Naive thymus-derived CD4-positive, alpha-beta T cell (primary cell): ENCODE measurements around the gene ZMYND15. TPM values are rescaled to one million over a fixed set of nuclear protein-coding genes. Genes with fewer than 3 reads are reported as not detected.

Source experiments
- ATAC-seq: fragments of 150-1000 bp; cut with Tn5 transposase; 2 replicates; pipeline ENCODE4 v1.10.0; 2021; ENCODE audit warnings: mild to moderate bottlenecking, moderate library complexity
- CTCF ChIA-PET: fragments of 350-600 bp; sonication (Branson Sonifier 250); formaldehyde crosslinking; loops from one replicate; lab custom pipeline; 2021; ENCODE audit warnings: antibody characterized with exemption; lab: Charles Lee
- POLR2A ChIA-PET: fragments of 350-600 bp; sonication (Branson Sonifier 250); formaldehyde crosslinking; loops from one replicate; lab custom pipeline; 2021; ENCODE audit warnings: antibody characterized with exemption, inconsistent platforms; lab: Charles Lee
- DNase-seq, 9 donors: peaks; one replicate each; pipeline versions ENCODE4 v3.0.0 to v3.0.0-alpha.2; 2020 to 2022; ENCODE audit warnings: mixed read lengths in 1 of 9
- H3K27ac ChIP-seq: one replicate; pipeline ENCODE4 v1.7.0; 2013; ENCODE audit warnings: mild to moderate bottlenecking, low read depth, low read length, moderate library complexity
- H3K27me3 ChIP-seq, 2 donors: one replicate each; pipeline ENCODE4 v1.7.0; 2013; ENCODE audit warnings: low read length in 2 of 2, mild to moderate bottlenecking in 2 of 2, moderate library complexity in 2 of 2; ENCODE audit not compliant: control insufficient read depth in 2 of 2, insufficient read depth in 2 of 2
- H3K36me3 ChIP-seq, 3 experiments: 1 replicate in 2 of 3; 2 replicates in 1 of 3; pipeline ENCODE4 v1.7.0; 2013; ENCODE audit warnings: low read length in 3 of 3, mild to moderate bottlenecking in 3 of 3, moderate library complexity in 1 of 3; ENCODE audit not compliant: insufficient read depth in 3 of 3, control insufficient read depth in 2 of 3
- H3K4me1 ChIP-seq, 2 donors: one replicate each; pipeline ENCODE4 v1.7.0; 2013; ENCODE audit warnings: low read length in 2 of 2, mild to moderate bottlenecking in 2 of 2, moderate library complexity in 1 of 2; ENCODE audit not compliant: control insufficient read depth in 2 of 2, insufficient read depth in 2 of 2
- H3K4me3 ChIP-seq: 2 replicates; pipeline ENCODE4 v1.7.0; 2013; ENCODE audit warnings: mild to moderate bottlenecking, low read length
- H3K9me3 ChIP-seq, 3 experiments: 1 replicate in 2 of 3; 2 replicates in 1 of 3; pipeline ENCODE4 v1.7.0; 2013; ENCODE audit warnings: low read length in 3 of 3; ENCODE audit not compliant: control insufficient read depth in 2 of 3
- H3K27ac Mint-ChIP-seq, 9 donors: one replicate each; pipeline ENCODE4 v1.8.0; 2020 to 2022; ENCODE audit warnings: mixed read lengths in 9 of 9, mild to moderate bottlenecking in 8 of 9, moderate library complexity in 5 of 9, inconsistent platforms in 2 of 9
- H3K27me3 Mint-ChIP-seq, 5 donors: one replicate each; pipeline ENCODE4 v1.8.0; 2021 to 2022; ENCODE audit warnings: mixed read lengths in 5 of 5, mild to moderate bottlenecking in 1 of 5
- H3K36me3 Mint-ChIP-seq, 5 donors: one replicate each; pipeline ENCODE4 v1.8.0; 2020 to 2022; ENCODE audit warnings: mixed read lengths in 5 of 5, mild to moderate bottlenecking in 3 of 5, inconsistent platforms in 1 of 5
- H3K4me1 Mint-ChIP-seq, 7 donors: one replicate each; pipeline ENCODE4 v1.8.0; 2020 to 2022; ENCODE audit warnings: mixed read lengths in 7 of 7, mild to moderate bottlenecking in 3 of 7, inconsistent platforms in 1 of 7
- H3K4me3 Mint-ChIP-seq, 10 donors: one replicate each; pipeline ENCODE4 v1.8.0; 2020 to 2022; ENCODE audit warnings: mild to moderate bottlenecking in 10 of 10, mixed read lengths in 10 of 10, moderate library complexity in 6 of 10, inconsistent platforms in 2 of 10
- H3K9me3 Mint-ChIP-seq, 11 donors: one replicate each; pipeline ENCODE4 v1.8.0; 2020 to 2022; ENCODE audit warnings: mixed read lengths in 11 of 11, mild to moderate bottlenecking in 4 of 11, inconsistent platforms in 1 of 11, moderate library complexity in 1 of 11
- intact Hi-C, 2 donors: fragments of 100-400 bp; cut with micrococcal nuclease; formaldehyde crosslinking; loops; one replicate each; pipeline ENCODE4 v1.15.1; 2023
- polyA plus RNA-seq, 2 donors: library from polyadenylated mRNA; unstranded; fragments of 300-500 nt; fragmentation: Illumina TruSeq; gene quantifications; one replicate each; pipeline ENCODE4 v1.2.3, GENCODE V29; 2021
- total RNA-seq, 6 experiments: library from RNA in 5 of 6; stranded (reverse) in 5 of 6; gene quantifications; 1 replicate in 5 of 6; 2 replicates in 1 of 6; pipeline ENCODE4 v1.2.3 and lab custom pipeline; 2021 to 2026

The ZMYND15 gene
- total and polyA plus RNA-seq, 7 experiments from 2014 or later: 0.22 to 5.2 (median 1.4) TPM; not detected in 3

DNA sequence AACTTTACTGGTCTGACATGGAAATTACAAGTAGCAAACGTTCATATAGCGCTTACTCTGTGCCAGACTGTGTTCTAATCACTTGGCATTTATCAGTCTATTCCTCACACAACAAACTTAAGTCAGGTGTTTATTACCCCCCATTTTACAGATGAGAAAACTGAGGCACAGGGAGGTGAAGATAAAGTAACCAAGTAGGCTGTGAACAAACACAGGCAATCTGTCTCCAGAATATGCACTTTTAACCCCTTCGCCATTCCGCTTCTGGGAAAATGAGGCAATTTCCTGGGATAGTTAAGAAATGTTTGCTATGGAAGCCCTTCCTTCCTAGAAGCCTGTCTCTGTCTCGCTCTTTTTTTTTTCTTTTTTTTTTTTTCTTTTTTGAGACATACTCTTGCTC, 12.3 kb downstream of the ZMYND15 start:
- peaks cover 13 to 16% (median 14%) of the 10 kb centered on the region in 7 donors for H3K4me1 Mint-ChIP-seq
- intact Hi-C loops: no loop called here

GRCh38 chr17:4753392-4753791, 13.8 kb downstream of the ZMYND15 start:
- Mint-ChIP-seq H3K27me3 (peaks cover 8 to 58% (median 15%) of the 10 kb centered on the region in 5 donors), H3K4me3 (no peak overlapping the region), H3K36me3 (no peaks in the 10 kb centered on the region), H3K4me1 (peaks cover 3 to 6% (median 5%) of the 10 kb centered on the region in 7 donors), H3K9me3 (peaks cover 0 to 1% (median 0%) of the 10 kb centered on the region in 11 donors), H3K27ac (no peak overlapping the region)
- H3K4me1 ChIP-seq: peaks cover 0 to 3% of the 10 kb centered on the region in 2 donors
- H3K4me3 ChIP-seq: no peak overlapping the region
- no peaks in the 10 kb centered on the region for H3K9me3 ChIP-seq
- intact Hi-C loops: no loop called here
- CTCF ChIA-PET: no interaction called here
- DNase-seq (no peak), ATAC-seq (no peak)
- no peaks in the 10 kb centered on the region for H3K36me3 ChIP-seq
- no peak overlapping the region for H3K27ac ChIP-seq
- no peaks in the 10 kb centered on the region for H3K27me3 ChIP-seq
- POLR2A ChIA-PET: no interaction called here

More for the DNA sequence above, 12.3 kb downstream of the ZMYND15 start:
- Mint-ChIP-seq H3K9me3 (peaks cover 0 to 1% (median 0%) of the 10 kb centered on the region in 11 donors), H3K27me3 (peaks cover 8 to 52% (median 15%) of the 10 kb centered on the region in 5 donors), H3K36me3 (no peaks in the 10 kb centered on the region), H3K27ac (no peak overlapping the region), H3K4me3 (no peak overlapping the region)
- Histone ChIP-seq H3K36me3 (no peaks in the 10 kb centered on the region), H3K4me3 (no peak overlapping the region), H3K9me3 (no peaks in the 10 kb centered on the region), H3K27me3 (no peaks in the 10 kb centered on the region), H3K4me1 (peaks cover 5 to 7% of the 10 kb centered on the region in 2 donors), H3K27ac (no peak overlapping the region)
- DNase-seq (no peak), ATAC-seq (no peak)
- ChIA-PET CTCF (no interaction called here), POLR2A (no interaction called here)

- H3K4me3 Mint-ChIP-seq: no peak overlapping the region
- intact Hi-C loops: no loop called here
- no peak overlapping the region for H3K4me3 ChIP-seq
- ATAC-seq (peak; percentile 67), DNase-seq (no peak)
- H3K4me1 Mint-ChIP-seq: no peaks in the 10 kb centered on the region
- no peaks in the 10 kb centered on the region for H3K27me3 ChIP-seq
- H3K27ac ChIP-seq: no peak overlapping the region
- no peaks in the 10 kb centered on the region for H3K9me3 Mint-ChIP-seq
- H3K27ac Mint-ChIP-seq: no peak overlapping the region
- no peaks in the 10 kb centered on the region for H3K36me3 Mint-ChIP-seq
- H3K27me3 Mint-ChIP-seq: peaks cover 6 to 37% (median 7%) of the 10 kb centered on the region in 5 donors
- no peaks in the 10 kb centered on the region for H3K9me3 ChIP-seq
- H3K36me3 ChIP-seq: no peaks in the 10 kb centered on the region
- H3K4me1 ChIP-seq: no peaks in the 10 kb centered on the region
- POLR2A ChIA-PET: no interaction called here
- CTCF ChIA-PET: no interaction called here
These were observed 20.2 kb downstream of the ZMYND15 start for GRCh38 chr17:4759776-4760236.

GRCh38 chr17:4764595-4764994, 25.0 kb downstream of the ZMYND15 start:
- Mint-ChIP-seq H3K4me3 (no peak overlapping the region), H3K27ac (no peak overlapping the region), H3K27me3 (peaks cover 0 to 18% (median 6%) of the 10 kb centered on the region in 5 donors), H3K4me1 (no peaks in the 10 kb centered on the region), H3K9me3 (no peaks in the 10 kb centered on the region), H3K36me3 (no peaks in the 10 kb centered on the region)
- intact Hi-C loops: no loop called here
- no peak overlapping the region for H3K27ac ChIP-seq
- H3K4me1 ChIP-seq: no peaks in the 10 kb centered on the region
- DNase-seq: no peak
- no peaks in the 10 kb centered on the region for H3K27me3 ChIP-seq
- H3K36me3 ChIP-seq: no peaks in the 10 kb centered on the region
- CTCF ChIA-PET: no interaction called here
- no peaks in the 10 kb centered on the region for H3K9me3 ChIP-seq
- no peak overlapping the region for H3K4me3 ChIP-seq
- peak; percentile 49 for ATAC-seq
- POLR2A ChIA-PET: no interaction called here

- no peaks in the 10 kb centered on the region for H3K4me1 ChIP-seq
- H3K27ac Mint-ChIP-seq: no peak overlapping the region
- ChIA-PET CTCF (no interaction called here), POLR2A (no interaction called here)
- H3K27me3 ChIP-seq: no peaks in the 10 kb centered on the region
- no peaks in the 10 kb centered on the region for H3K9me3 Mint-ChIP-seq
- no peaks in the 10 kb centered on the region for H3K36me3 Mint-ChIP-seq
- peaks cover 0 to 7% (median 0%) of the 10 kb centered on the region in 7 donors for H3K4me1 Mint-ChIP-seq
- H3K36me3 ChIP-seq: no peaks in the 10 kb centered on the region
- H3K9me3 ChIP-seq: no peaks in the 10 kb centered on the region
- intact Hi-C loops: no loop called here
- no peak overlapping the region for H3K4me3 Mint-ChIP-seq
- peaks cover 0 to 9% (median 3%) of the 10 kb centered on the region in 5 donors for H3K27me3 Mint-ChIP-seq
- peak; percentile 72 for ATAC-seq
- no peak overlapping the region for H3K4me3 ChIP-seq
- no peak for DNase-seq
- H3K27ac ChIP-seq: no peak overlapping the region
These were observed 26.6 kb downstream of the ZMYND15 start for GRCh38 chr17:4766201-4766600.

DNA sequence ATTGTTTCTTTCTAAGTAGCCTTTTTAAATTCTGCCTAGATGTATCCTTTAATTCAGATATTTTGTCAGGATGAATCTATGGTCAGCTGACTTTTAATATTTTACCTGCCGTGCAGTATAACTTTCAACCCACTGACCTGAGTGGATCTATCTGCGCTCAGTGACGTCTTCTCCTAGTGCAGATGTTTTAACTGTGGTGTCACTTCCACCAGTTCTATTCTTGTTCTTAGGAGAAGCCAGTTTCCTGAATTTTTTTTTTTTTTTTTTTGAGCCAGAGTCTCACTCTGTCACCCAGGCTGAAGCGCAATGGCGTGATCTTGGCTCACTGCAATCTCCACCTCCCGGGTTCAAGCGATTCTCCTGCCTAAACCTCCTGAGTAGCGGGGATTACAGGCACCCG, 27.1 kb downstream of the ZMYND15 start:
- no peaks in the 10 kb centered on the region for H3K27me3 ChIP-seq
- DNase-seq (no peak), ATAC-seq (peak; percentile 38)
- no peaks in the 10 kb centered on the region for H3K9me3 ChIP-seq
- no peak overlapping the region for H3K4me3 ChIP-seq
- intact Hi-C loops: no loop called here
- peaks cover 0 to 4% of the 10 kb centered on the region in 2 donors for H3K4me1 ChIP-seq
- Mint-ChIP-seq H3K27ac (no peak overlapping the region), H3K4me3 (no peak overlapping the region), H3K4me1 (peaks cover 3 to 13% (median 5%) of the 10 kb centered on the region in 7 donors), H3K27me3 (peaks cover 0 to 9% (median 3%) of the 10 kb centered on the region in 5 donors), H3K36me3 (no peaks in the 10 kb centered on the region), H3K9me3 (no peaks in the 10 kb centered on the region)
- ChIA-PET CTCF (no interaction called here), POLR2A (no interaction called here)
- no peaks in the 10 kb centered on the region for H3K36me3 ChIP-seq
- no peak overlapping the region for H3K27ac ChIP-seq

DNA sequence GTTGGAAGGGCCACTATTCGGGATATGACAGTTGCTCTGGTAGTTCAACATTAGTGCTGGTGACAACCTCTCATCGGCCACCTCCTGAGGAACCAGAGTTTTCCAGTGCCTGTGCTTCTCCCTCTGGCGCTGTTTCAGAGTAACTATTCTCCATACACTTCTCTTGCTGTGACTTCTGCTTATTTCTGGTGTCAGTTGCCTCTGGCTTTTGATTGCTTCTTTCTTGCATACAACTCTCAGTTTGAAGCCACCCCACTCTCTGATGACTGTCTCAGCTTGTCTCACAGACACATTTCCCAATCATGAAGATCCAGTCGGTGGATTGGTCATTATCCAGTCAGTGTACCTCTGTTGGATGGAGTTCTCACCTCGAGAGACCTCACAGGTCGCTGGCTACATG, 28.7 kb downstream of the ZMYND15 start:
- no peaks in the 10 kb centered on the region for H3K9me3 Mint-ChIP-seq
- H3K9me3 ChIP-seq: no peaks in the 10 kb centered on the region
- ATAC-seq: peak; percentile 56
- H3K36me3 ChIP-seq: no peaks in the 10 kb centered on the region
- ChIA-PET CTCF (no interaction called here), POLR2A (no interaction called here)
- H3K4me1 Mint-ChIP-seq: peaks cover 6 to 17% (median 7%) of the 10 kb centered on the region in 7 donors
- no peak overlapping the region for H3K4me3 Mint-ChIP-seq
- H3K36me3 Mint-ChIP-seq: no peaks in the 10 kb centered on the region
- H3K27me3 Mint-ChIP-seq: peaks cover 0 to 10% (median 4%) of the 10 kb centered on the region in 5 donors
- H3K4me1 ChIP-seq: peaks cover 0 to 7% of the 10 kb centered on the region in 2 donors
- intact Hi-C loops: no loop called here
- H3K27me3 ChIP-seq: no peaks in the 10 kb centered on the region
- no peak overlapping the region for H3K27ac Mint-ChIP-seq
- H3K4me3 ChIP-seq: no peak overlapping the region
- no peak for DNase-seq
- no peak overlapping the region for H3K27ac ChIP-seq
